Measurements from ENCODE around the gene LOXL4.
"Not testable (repeated sequence)": the region's sequence is repeated elsewhere in the genome, so short reads cannot be mapped to it uniquely, and the experiment has no call there.

LOXL4 gene

GRCh38 chr10:98240524-98240923, 27.5 kb downstream of the LOXL4 start:
- no peak for DNase-seq

GRCh38 chr10:98238391-98238790, 29.6 kb downstream of the LOXL4 start:
- DNase-seq: no peak

- no peak for DNase-seq
Measured at GRCh38 chr10:98236862-98237261, 31.1 kb downstream of the LOXL4 start.

DNA sequence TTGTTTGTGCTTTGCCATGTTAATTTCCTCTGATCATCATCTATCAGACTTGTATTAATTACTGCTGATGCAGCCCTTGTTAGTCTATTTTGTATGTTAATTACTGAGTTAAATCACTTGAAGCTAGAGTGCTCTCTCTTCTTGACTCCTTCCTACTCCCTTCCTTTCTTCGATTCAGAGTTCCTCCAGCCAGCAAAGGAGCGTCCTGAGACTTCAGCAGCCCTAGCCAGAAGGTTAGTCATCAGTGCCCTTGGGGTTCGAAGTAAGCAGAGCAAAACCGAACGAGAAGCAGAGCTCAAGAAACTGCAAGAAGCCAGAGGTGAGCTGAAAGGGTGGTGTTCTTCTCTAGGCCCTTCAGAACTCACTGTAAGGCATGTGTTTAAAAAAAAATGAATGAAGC, 32.1 kb downstream of the LOXL4 start:
- DNase-seq: no peak

DNA sequence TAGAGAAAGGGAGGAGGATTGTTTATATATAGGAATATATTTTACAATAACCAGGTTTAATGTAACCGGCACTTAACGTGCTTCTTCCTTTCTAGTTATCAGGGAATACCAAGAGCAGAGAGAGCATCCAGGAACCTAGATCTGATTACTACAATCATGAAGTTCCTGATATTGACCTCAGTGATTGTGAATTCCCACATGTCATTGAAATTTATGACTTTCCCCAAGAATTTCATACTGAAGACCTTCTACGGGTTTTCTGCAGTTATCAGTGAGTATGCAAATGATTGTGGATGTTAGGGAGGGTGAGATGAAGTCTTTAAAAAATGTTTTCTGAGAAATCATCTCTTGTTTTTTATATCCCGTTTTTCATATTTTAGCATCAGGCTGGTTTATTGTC, 36.6 kb downstream of the LOXL4 start:
- no peak for DNase-seq

GRCh38 chr10:98228266-98228665, 39.7 kb downstream of the LOXL4 start:
- not testable (repeated sequence) for DNase-seq

DNA sequence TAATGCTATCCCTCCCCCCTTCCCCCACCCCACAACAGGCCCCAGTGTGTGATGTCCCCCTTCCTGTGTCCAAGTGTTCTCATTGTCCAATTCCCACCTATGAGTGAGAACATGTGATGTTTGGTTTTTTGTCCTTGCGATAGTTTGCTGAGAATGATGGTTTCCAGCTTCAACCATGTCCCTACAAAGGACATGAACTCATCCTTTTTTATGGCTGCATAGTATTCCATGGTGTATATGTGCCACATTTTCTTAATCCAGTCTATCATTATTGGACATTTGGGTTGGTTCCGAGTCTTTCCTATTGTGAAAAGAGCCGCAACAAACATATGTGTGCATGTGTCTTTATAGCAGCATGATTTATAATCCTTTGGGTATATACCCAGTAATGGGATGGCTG, 40.3 kb downstream of the LOXL4 start:
- DNase-seq: not testable (repeated sequence)

GRCh38 chr10:98226508-98227144, 41.4 kb downstream of the LOXL4 start:
- no peak for DNase-seq

DNA sequence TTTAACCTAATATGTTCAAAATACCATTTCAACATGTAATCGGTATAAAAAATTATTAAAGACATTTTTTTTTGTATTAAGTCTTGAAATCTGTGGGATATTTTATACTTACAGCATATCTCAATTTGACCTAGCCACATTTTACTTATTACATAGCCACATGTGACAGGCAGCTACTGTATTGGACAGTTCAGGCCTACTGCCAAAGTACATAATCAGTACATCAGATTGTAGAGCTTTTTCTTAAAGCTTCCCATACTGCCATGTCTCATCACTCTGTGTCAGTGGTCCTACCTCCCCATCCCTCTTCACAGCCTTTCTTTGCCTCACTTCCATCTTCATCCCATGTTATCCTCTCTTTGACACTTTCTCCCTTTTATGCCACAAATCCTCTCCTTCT, 43.0 kb downstream of the LOXL4 start:
- DNase-seq: no peak

DNA sequence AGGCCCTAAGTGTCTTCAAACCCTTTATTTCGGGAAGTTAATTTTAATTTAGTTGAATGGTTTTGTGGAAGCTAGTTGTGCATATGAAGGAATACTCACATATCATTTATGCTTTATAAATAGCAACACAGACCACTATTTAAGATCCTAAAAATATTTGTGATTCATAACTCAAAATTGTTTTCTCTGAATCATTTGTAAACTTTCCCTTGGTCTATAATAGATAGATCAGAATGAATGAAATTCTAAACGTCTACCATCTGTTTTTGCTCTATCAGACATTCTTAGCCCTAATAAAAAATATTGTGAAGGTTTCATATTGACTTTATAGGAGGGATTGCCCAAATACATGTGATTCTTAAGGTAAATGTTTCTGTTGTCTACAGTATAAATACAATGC, 43.5 kb downstream of the LOXL4 start:
- no peak for DNase-seq

DNA sequence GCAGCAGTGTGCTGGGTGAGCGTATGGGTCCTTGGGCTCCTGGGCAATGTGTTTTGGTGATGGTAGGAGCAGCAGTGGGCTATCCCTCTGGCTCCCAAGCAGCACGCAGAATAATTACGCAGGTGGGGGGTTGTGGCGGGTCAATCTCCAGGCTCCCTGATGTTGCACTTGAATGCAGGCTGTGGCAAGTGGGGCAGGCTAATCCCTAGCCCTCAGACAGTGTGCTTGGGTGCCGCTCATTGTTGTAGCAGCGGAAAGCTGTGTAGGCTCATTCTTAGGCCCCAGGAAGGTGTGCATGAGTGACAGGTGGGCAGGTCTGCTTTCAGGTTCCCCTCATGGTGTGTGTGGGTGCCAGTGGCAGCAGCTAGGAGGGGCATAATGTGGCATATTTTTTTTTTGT, 44.1 kb downstream of the LOXL4 start:
- DNase-seq: no peak

DNA sequence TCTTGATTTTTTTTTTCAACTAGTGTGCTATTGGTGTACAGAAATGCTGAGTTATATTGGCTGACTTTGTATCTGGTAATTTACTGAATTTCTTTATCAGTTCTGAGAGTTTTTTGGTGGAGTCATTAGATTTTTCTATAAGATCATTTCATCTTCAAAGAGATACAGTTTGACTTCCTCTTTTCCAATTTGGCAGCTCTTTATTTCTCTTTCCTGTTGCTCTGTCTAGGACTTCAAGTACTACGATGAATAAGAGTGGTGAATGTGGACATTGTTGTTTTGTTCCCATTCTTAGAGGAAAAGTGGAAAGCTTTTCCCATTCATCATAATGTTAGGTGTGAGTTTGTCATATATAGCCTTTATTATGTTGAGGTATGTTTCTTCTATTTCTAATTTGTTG, 50.2 kb downstream of the LOXL4 start:
- DNase-seq: no peak

GRCh38 chr10:98215373-98215772, 52.6 kb downstream of the LOXL4 start:
- no peak for DNase-seq

DNA sequence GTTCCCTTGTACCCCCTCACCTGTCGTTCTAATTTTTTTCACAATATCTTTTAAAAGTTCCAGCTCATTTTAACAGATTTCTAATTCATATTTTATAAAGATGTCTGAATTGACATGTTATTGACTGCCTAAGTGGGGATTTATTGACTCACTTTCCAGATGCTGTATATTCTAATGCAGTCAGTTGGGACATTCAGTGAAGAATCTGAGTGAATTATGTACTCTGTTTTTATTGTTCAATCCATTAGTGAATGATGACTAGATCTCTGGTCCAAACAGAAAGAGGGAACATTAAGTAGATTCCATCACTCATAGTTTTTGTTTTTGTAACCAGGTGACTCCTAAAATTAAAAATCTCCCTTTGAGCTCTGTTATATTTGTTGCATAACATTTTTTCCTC, 54.3 kb downstream of the LOXL4 start:
- no peak for DNase-seq

DNA sequence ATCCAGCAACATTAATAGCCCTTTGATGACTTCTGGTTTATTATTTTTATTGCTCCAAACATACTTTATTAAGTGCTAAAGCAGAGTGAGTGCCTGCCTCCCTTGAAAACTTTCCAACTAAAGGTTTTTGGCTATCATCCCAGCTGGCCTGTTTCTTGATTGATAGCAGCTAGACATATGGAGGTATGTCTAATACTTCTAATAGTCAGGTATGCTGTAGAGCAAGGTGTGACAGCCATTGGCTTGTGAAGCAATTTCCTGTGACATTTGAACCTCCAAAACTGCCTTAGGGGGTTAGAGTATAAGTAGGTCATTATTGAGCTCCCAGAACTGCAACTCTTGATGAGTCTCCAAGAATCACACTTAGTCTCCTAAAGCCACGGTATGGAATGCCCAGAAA, 55.8 kb downstream of the LOXL4 start:
- DNase-seq: no peak

GRCh38 chr10:98209441-98209840, 58.6 kb downstream of the LOXL4 start:
- no peak for DNase-seq

DNA sequence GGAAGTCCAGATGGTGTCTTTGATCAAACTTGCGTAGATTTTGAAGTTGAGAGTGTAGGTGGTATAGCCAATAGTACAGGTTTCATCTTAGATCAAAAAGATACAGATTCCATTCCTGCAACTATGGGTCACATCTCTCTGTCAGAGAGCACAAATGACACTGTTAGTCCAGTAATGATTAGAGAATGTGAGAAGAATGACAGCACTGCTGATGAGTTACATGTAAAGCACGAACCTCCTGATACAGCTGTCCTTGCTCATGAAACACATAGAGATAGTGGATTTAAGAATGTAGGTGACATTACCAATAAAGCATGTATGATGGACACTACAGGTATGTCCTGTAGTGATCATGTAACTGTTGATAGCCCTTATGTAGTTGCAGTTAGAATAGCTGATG, 59.1 kb downstream of the LOXL4 start:
- DNase-seq: no peak

DNA sequence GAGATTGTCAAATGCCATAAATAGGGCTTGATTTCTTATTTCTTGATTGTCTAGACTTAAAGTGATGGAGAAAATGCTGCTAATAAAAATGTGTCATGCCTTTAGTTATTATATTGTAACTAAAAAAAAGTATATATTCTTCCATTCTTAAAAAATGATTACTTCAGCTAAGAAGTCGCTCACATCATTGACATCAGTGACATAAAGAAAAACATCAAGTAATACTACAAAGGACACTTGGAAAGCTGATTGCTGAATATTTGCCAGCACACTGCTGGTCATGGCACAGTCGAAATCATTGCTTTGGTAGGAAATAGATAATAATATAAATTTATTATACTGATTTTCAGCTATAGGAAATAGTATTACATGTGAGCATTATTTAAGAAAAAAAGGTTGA, 62.6 kb downstream of the LOXL4 start:
- no peak for DNase-seq

- DNase-seq: no peak
Measured at GRCh38 chr10:98202378-98202777, 65.6 kb downstream of the LOXL4 start.

GRCh38 chr10:98201760-98202159, 66.2 kb downstream of the LOXL4 start:
- DNase-seq: no peak
